HG03378 (cell line): Measurements from ENCODE around the gene PAK4.

Experiments
- ATAC-seq: cut with Tn5 transposase; IDR thresholded peaks from one replicate; pipeline ENCODE4 v1.9.1; 2021; ENCODE audit warnings: mild to moderate bottlenecking, moderate library complexity; ENCODE audit not compliant: unreplicated experiment

Gene PAK4

DNA sequence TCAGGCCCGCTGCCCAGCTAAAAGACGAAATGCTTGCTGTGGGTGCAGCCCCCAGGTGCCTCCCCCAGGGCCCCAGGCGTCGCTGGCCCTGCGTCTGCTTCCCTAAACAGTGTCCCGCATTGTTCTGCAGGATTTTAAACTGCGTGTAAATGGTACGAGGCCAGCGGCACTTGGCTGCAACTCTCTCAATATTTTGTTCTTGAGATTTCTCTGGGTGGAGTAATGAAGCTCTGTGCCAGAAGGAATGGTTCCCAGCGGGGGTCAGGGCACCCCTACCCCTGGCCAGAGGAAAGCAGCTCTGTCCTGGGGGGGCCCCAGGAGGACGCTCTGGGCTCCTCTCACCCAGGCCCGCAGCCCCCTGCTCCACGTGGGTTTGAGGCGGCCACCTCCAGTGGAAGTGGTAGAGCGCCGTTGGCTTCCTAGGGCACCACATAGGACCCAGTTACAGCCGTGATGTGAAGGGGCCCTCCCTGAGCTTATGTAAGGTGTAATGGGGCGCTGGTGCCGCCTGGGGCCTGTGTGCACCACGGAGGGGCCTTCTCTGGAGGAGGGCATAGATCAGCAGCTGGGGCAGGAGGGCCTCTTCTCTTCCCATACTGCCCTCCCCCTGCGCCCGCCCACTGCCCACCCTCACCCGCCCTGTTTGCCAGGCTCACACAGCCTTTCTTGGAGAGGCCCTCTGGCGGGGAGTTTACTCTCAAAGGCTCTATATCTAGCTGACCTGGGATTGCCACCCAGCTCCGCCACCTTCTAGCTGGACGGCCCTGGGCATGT is 19.8 kb downstream of the PAK4 start:
- ATAC-seq = no peak

DNA sequence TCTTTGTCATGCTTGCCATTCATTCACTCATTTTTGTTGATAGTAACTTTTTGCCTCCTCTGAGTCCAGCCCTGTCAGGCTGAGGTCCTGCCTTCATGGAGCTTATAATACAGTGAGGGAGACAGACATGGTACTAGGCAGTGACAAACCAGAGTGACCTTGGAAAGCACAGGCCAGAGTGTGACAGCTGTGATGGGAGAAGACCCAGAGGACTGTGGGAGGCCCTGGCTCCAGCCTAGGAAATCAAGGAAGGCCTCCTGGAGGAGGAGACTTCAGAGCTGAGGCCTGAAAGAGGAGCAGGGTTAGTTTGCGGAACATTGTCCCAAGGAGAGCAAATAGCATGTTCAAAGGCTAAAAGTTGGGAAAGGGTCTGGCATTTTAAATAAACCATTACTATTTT is 20.5 kb downstream of the PAK4 start:
- ATAC-seq = no peak

DNA sequence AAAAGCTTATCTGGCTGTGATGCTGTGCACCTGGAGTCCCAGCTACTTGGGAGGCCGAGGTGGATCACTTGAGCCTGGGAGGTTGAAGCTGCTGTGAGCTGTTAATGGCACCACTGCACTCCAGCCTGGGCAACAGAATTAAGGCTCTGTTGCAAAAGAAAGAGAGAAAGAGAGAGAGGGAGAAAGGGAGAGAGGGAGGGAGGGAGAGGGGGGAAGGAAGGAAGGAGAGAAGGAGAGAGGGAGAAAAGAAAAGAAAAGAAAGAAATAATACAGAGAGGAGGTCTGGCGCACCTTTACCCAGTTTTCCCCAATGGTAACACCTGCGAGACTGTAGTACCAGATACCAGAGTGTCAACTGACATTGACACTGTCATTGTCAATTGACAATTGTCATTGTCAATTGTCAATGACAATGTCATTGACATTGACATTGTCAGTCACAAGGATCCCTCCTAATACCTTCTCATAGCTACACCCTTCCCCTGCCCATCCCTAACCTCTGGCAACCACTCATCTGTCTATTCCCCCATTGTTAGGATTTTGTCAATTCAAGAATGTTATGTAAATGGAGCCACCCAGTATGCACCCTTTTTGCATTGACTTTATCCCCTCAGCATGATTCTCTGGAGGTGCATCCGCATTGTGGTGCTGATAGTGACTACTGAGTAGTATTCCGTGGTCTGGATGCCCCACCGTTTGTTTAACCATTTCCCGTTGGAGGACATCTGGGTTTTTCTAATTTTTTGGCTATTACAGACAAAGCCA is 21.3 kb downstream of the PAK4 start:
- ATAC-seq = no peak

DNA sequence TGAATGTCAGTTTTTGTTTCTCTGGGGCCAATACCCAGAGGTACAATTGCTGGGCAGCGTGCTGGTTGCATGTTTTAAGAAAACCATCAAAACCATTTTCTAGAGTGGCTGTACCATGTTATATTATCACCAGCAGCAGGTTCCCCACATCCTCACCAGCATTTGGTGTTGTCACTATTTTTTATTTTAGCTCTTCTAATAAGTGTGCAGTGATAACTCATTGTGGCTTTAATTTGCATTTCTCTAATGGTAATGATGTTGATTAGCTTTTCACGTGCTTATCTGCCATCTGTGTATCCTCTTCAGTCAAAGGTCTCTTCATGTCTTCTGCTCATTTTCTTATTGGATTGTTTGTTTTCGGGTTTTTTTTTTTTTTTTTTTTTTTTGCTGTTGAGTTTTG is 21.9 kb downstream of the PAK4 start:
- ATAC-seq = no peak

DNA sequence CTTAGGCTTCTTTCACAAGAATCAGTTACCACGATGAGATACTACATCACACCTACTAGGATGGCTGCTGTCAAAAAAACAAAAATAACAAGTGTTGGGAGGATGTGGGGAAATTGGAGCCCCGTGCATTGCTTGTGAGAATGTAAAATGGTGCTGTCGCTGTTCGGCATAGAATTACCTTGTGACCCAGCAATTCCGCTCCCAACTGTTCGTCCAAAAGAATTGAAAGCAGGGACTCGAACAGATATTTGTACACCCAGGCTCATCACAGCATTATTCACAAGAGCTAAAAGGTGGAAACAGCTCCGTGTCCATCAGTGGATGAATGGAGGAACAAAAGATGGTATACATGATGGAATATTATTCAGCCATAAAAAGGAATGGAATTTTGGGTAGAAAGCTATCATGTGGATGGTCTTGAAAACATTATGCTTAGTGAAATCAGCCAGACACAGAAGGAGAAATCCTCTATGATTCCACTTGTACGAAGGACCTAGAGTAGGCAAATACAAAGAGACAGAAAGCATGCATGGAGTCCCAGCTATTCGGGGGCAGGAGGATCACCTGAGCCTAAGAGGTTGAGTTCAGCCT is 23.4 kb downstream of the PAK4 start:
- ATAC-seq = no peak

DNA sequence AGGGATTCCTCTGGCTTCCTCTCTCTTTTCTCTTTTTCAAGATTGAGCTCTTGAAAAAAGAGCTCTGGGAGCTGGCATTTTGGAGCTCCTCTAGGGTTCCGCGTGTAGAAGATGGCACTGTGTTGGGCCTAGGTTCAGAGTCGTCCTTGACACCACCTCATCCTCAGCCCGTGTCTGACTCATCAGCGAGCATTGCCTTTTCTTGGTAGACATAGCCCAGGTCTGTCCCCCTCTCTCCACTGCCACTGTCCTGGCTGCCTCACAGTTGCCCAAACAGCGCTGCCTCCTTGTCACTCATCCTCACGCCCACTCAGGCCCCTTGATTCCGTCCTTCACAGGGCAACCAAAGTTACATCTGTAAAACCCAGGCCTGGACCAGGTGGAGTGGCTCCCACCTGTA is 24.6 kb downstream of the PAK4 start:
- no peak for ATAC-seq

DNA sequence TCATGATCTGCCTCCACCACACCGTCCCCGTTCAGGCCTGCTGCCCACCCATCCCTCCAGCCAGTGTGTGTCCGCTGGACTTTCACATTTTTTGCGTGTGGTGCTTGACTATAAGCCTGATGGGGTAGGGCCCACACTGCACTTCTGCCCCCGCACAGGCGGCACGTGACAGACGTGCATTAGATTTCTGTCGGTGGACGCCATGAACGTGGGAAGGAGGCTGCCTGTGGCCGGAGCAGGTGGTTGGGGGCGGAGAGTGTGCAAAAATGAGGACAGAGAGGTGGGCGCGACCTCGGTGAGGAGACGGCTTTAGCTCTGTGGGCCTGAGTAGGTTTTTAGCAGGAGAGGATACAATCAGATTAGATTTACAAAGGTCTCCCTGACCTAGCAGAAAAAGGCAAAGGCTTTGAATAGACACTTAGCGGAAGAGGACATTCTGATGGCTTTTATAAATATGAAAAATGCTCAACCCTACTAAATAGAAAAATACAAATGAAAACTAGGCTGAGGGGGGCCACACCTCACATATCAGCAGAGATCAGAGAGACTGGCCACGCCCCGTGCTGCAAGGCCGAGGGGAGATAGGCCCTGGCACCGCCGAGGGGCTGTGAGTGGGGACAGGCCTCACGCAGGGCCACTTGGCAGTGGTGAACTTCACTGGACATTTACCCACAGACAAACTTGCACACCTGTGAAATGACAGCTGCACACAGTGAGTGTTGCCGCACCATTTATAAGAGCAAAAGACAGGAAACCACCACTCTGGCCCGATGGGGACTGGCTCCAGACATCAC is 25.4 kb downstream of the PAK4 start:
- no peak for ATAC-seq

DNA sequence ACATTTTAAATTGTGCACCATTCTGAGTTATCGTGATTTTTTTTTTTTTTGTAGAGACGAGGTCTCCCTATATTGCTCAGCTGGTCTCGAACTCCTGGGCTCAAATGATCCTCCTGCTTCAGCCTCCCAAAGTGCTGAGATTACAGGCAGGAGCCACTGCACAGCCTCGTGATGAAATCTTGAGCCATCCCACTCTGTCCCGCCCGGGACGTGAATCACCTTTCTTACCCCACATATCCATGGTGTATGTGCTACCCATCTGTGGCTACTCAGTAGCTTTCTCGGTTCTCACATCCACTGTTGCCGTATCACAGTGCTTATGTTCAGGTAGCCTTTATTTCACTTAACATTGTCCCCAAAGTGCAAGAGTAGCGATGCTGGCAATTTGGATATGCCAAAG is 26.5 kb downstream of the PAK4 start:
- no peak for ATAC-seq

DNA sequence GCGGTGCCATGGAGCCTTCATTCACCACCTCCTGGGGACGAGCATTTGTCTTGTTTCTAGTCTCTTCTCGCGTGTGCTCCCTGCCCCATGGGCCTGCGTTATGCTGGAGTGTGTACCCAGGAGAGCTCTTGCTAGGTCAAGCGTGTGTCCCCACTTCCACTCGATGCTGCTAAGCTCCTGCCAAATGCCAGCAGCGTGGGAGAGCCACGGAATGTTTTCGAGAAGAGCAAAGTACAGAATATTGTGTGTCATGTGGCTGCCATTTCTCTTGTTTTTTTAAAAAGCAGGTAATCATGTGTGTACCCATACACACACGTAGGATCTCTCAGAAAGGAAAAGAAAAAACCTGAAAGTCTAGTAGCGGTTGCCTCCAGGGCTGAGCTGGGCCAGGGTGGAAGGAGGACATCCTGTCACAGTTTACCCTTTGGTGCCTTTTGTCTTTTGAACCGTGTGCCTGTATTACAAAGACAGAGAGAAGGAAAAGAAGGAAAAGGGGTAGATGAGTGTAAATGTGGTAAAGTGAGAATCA is 28.6 kb downstream of the PAK4 start:
- no peak for ATAC-seq

DNA sequence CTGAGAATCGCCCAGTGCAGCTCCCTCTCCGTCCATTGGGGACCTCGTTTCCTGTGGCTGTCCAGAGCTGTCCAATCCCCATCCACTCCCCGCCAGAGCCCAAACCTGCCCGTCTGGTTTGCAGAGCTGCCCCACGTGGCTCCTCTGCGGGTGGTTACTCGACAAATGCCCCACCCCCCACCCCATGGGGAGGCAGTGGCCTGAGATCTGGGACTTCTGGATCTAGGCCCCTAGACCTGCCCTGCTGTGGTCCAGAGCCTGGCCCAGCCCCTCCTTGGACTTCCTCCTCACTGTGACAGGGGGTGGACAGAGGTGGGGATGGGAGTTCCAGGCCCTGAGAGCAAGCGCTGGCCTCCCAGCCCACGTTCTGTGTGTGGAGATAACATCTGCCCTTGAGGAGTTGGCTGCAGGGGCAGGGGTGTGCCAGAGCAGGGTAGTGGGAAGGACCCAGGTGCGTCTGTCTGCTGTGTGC is 29.1 kb downstream of the PAK4 start:
- no peak for ATAC-seq

DNA sequence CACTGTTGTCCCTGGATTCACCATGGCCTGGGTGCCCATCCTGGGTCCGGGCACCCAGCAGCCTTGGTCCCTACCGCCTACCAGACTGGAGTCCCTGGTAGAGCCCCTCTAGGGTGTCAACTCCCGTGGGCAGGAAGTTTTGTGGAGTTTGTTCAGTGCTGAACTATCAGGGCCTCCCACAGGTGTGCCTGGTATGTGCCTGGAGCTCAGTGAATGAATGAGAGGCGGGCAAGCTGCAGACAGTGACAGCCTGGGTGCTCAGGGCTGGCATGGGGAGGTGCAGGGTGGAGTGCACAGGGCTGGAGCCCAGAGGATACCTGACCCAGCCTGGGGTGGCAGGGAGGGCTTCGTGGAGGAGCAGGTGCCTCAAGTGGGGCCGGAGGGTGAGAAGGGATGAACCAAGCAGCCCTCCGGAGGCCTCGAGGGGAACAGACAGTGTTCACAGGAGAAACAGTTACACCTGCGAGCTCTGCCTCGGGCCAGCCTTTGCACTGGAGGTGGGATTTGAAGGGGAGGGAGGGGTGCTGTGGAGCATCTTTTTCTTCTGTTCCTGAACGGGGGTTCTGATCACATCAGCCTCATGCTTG is 29.6 kb downstream of the PAK4 start:
- ATAC-seq = no peak

DNA sequence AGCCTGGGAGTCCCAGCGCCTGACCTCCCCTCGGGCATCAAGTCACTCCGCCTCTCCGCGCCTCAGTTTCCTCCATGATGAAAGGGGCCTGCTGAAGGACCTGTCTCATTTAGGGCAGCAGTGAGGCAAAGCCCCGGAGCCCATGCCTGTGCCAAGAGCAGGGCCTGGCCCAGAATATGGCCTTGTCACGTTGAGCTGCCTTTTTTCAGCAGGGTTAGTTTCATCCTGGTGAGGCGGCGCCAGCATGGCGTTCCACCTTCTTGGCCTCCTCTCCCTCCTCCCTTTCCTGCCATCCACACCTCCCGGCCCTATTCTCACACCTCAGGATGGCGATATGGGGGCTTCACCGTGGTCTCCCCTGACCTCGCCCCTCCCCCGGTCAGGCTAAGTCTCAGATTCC is 30.2 kb downstream of the PAK4 start:
- no peak for ATAC-seq

DNA sequence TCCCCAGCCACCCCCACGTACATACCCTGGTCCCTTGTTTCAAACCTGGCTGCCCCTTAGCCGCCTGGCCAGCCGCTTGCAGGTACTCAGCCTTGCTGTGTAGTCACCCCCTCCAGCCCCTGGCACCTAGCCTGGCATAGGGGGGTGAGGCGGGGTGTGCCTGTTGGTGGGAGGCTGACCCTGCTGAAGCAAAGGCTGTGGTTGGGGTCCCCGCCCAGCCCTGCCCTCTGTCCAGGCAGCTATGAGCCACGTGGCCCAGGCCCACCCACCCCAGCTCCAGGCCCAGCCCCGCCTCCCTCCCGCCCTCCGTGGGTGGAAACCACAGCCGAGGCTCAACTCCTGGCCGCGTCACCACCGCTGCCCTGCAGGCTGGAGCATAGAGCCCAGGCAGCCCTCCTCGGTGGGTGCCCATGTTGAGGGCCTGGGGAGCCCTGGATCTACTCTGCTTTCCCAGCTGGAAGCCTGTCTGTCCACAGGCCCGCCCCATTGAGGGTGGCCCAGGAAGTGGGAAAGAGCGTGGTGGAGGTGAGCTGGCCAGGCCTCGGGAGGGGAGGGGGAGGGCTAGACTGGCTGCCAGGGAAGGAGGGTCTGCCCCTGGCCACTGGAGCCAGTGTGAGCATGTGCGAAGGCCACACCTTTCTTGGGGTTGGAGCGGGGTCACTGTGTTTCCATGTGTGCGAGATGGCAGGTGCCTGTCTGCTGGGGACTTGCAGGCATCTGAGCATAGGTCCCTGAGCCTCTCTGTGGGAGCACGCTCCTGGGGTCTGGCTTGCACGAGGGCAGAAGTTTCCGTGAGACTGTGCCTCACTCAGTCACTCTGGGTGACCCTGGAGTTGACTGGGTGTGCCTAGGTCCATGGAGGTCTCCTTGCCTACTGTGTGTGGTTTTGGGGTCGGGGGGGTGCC is 31.0 kb downstream of the PAK4 start:
- ATAC-seq = no peak

DNA sequence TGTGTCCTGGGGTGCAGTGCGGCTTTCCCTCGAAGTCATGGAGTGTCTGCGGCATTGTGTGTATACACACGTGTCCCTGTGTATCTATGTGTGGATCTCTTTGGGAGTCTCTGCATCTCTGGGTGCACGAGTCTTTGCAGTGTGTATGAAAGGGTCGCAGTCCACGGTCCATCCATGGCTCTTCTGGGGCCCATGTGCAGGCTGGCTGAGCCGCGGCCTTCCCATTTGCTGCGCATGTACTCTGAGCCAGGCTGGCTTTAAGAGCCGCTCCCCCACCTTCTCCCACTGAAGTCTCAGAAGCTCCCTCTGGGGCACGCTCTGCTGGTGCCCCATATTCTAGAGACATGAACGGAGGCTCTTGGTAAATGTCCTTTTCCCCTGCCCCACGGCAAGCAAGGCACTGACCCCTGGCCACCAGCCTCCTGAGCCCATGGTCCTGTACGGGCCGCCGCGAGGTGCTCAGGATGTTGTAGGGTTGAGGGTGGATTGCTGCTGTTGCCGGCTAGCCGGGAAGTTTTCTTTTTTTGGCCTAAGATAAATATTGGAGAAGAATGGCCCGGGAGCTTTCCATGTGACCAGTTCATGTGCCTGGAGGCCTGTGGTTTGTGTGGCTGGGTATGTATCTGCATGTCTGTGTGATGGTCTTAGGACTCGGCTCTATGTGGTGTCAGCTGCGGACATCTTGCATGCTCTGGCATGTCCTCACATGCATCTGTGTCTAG is 31.9 kb downstream of the PAK4 start:
- ATAC-seq = no peak

DNA sequence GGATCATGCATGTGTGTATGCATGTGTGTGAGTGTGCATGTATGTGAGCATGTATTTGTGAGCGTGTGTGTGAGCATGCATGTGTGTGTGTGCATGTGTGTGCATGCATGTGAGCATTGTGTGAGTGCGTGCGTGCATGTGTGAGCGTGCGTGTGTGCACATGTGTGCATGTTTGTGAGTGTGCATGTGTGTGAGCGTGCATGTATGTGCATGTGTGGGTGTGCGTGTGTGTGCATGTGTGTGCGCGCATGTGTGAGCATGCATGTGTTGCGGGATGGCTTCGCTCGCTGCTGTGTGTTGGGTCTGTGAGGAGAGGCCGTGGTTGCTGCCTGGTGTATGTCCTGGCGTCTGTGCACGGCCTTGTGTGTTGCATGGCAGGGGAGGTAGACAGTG is 32.4 kb downstream of the PAK4 start:
- no peak for ATAC-seq

DNA sequence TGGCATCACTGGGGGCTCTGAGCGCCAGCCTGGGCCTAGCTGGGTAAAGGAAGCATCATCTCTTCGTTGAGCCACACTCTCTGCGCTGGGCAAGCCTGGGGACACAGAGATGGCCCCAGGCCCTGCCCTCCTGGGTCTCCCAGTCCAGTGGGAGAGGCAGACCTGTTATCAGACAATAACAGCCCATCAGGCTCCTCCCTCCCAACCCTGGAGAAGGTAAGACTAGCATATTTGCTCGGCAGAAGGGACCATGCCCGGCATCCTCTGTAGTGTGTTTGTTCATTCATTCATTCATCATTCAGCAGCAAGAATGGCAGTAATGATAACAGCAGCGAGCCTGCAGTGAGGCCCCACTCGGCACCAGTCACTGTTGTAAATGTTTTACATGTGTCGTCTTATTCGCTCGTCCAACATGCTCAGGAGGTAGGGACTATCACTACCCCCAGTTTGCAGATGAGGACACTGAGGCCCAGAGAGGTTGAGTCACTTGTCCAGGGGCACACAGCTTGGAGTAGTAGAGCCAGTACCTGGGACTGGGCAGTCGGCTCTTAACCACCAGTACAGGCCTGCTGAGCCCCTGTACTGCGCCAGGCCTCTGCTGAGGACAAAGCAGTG is 33.2 kb downstream of the PAK4 start:
- ATAC-seq = no peak

DNA sequence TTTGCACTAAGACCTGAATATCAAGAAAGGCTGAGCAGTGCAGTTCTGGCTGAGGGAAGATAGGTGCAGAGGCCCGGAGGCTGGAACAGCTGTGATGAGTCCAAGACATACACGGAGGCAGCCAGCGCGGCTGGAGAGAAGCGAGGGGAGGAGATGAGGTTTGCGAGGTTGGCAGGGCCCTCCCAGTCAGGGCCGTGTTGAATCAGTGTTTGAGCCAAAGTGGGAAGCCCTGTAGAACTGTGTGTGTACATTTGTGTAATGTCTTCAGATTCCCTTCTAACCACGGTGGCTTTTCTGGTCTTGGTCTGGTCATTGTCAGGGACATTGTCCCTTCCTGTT is 34.9 kb downstream of the PAK4 start:
- no peak for ATAC-seq

DNA sequence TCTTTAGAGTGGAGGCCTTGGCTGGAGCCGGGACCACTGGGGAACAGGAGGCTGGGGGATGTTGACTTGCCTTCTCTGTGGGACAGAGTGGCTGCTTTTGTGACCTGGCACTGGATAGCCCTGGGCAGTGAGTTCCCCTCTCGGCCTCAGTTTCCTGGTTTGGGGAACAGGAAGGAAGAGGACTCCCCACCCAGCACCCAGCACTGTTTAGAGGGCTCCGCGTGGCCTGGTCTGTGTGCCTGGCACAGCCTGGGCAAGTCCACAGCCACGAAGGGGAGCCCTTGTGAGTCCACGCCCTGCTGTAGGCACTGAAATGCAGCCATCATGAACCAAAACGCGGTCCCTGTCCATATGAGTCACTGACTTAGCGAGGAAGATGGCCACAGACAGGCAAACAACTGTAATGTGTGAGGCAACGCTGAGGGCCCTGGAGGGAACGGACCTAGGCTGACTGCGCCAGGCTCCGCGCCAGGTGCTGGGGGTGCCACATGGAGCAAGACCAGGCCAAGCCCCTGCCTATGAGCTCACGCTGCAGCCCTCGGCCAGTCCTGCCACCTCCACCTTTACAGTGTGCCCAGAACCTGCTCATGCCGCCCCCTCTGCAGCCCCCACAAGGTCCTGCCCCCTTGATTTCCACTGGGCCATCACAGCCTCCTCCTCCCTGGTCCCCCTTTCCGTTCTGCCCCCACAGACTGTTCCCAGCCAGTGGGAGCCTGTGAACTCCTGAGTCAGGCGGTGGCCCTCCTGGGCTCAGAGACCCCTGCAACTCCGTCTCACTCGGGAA is 35.5 kb downstream of the PAK4 start:
- no peak for ATAC-seq
